Esophagus squamous epithelium (tissue), 5 donors: ENCODE measurements around the gene CDH13. TPM values are rescaled to one million over a fixed set of nuclear protein-coding genes. Genes with fewer than 3 reads are reported as not detected.

Source experiments
- DNase-seq: peaks from one replicate; lab custom pipeline; 2025; lab: John Stamatoyannopoulos, UW
- H3K27ac ChIP-seq, 4 donors: fragments of 200-600 bp; sonication (generic); one replicate each; pipeline ENCODE4 v1.5.1; 2016 to 2019; ENCODE audit warnings: mild to moderate bottlenecking in 1 of 4
- H3K27me3 ChIP-seq, 4 donors: fragments of 200-600 bp; sonication (generic); 1 replicate in 3 of 4; 2 replicates in 1 of 4; pipeline versions ENCODE4 v1.5.1 to v1.6.0; 2017 to 2021; ENCODE audit warnings: antibody characterized with exemption in 1 of 4
- H3K36me3 ChIP-seq, 3 donors: fragments of 200-600 bp; sonication (generic); one replicate each; pipeline ENCODE4 v1.5.1; 2016 to 2019
- H3K4me1 ChIP-seq, 3 donors: fragments of 200-600 bp; sonication (generic); one replicate each; pipeline ENCODE4 v1.5.1; 2017 to 2019
- H3K4me3 ChIP-seq, 4 donors: fragments of 200-600 bp; sonication (generic); 1 replicate in 3 of 4; 2 replicates in 1 of 4; pipeline ENCODE4 v1.5.1; 2016 to 2019; ENCODE audit warnings: mild to moderate bottlenecking in 2 of 4, moderate library complexity in 1 of 4
- H3K9me3 ChIP-seq, 3 donors: fragments of 200-600 bp; sonication (generic); one replicate each; pipeline ENCODE4 v1.5.1; 2016 to 2019
- POLR2A ChIP-seq, 4 donors: fragments of 450-650 bp; IDR thresholded peaks; one replicate each; pipeline ENCODE4 v1.6.1; 2017; ENCODE audit warnings: antibody characterized with exemption in 4 of 4, mild to moderate bottlenecking in 4 of 4, moderate library complexity in 3 of 4
- WGBS, 2 donors: methylation state at CpG; one replicate each; pipeline ENCODE4 v1.1.5; 2018; 5-methylcytosine and 5-hydroxymethylcytosine counted together
- intact Hi-C: fragments of 100-400 bp; cut with DNase I; formaldehyde crosslinking; loops from one replicate; pipeline ENCODE4 v1.15.0; 2022
- total RNA-seq, 4 donors: library from RNA; depleted of rRNA; stranded (reverse); fragments of >200 nt; gene quantifications; one replicate each; pipeline ENCODE4 v1.1.0, GENCODE V29; 2016
- TF ChIP-seq, protein P1 (sequence below), 6 experiments: fragments of 450-650 bp in 4 of 6; fragments of 200-600 bp in 2 of 6; sonication (generic) in 2 of 6; IDR thresholded peaks; one replicate each; pipeline ENCODE4 v1.5.1; 2016 to 2019; ENCODE audit warnings: antibody characterized with exemption in 6 of 6, mild to moderate bottlenecking in 4 of 6, moderate library complexity in 4 of 6
- donor health status: DM: yes; HTN: yes; CAD: no.

Gene CDH13
- total RNA-seq, 4 donors from 2014 or later, result 6.9 to 31.9 (median 21.1) TPM

DNA sequence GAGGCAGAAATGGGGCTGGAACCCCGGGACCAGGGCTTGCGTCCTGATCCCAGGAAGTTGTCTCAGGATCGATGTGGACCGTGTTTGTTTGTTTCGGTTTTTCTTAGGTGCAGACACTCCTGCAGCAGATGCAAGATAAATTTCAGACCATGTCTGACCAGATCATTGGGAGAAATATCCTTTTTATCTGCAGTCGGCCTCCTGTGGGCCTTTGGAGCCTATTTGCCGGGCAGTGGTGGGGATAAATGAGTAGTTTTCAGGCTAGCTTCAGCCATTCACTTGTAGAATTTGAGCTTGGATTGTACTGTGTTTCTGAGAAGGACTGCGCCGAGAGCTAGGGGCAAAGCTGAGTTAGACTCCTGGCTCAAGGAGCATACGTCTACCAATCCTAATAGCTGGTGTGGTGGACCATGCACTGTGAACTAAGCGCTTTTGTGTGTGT is 1181.8 kb downstream of the CDH13 start:
- Histone ChIP-seq H3K4me1 (peaks cover 31 to 57% (median 36%) of the 10 kb centered on the region in 3 donors), H3K27me3 (no peaks in the 10 kb centered on the region), H3K4me3 (peak overlapping the region; percentile 80 to 98 (median 94)), H3K36me3 (peaks cover 0 to 34% (median 0%) of the 10 kb centered on the region in 3 donors), H3K9me3 (no peaks in the 10 kb centered on the region), H3K27ac (peak overlapping the region; percentile 89 to 95 (median 92))
- intact Hi-C loops, result no loop called here
- DNase-seq, result no peak
- 3 to 15% methylated on average over 10 of the region's 11 CpGs for WGBS, 2 donors
- TF ChIP-seq, protein P1, sequence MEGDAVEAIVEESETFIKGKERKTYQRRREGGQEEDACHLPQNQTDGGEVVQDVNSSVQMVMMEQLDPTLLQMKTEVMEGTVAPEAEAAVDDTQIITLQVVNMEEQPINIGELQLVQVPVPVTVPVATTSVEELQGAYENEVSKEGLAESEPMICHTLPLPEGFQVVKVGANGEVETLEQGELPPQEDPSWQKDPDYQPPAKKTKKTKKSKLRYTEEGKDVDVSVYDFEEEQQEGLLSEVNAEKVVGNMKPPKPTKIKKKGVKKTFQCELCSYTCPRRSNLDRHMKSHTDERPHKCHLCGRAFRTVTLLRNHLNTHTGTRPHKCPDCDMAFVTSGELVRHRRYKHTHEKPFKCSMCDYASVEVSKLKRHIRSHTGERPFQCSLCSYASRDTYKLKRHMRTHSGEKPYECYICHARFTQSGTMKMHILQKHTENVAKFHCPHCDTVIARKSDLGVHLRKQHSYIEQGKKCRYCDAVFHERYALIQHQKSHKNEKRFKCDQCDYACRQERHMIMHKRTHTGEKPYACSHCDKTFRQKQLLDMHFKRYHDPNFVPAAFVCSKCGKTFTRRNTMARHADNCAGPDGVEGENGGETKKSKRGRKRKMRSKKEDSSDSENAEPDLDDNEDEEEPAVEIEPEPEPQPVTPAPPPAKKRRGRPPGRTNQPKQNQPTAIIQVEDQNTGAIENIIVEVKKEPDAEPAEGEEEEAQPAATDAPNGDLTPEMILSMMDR (IDR thresholded peaks at IDR 0.05), result no peak
- TF ChIP-seq POLR2A (IDR thresholded peaks at IDR 0.05), result no peak

DNA sequence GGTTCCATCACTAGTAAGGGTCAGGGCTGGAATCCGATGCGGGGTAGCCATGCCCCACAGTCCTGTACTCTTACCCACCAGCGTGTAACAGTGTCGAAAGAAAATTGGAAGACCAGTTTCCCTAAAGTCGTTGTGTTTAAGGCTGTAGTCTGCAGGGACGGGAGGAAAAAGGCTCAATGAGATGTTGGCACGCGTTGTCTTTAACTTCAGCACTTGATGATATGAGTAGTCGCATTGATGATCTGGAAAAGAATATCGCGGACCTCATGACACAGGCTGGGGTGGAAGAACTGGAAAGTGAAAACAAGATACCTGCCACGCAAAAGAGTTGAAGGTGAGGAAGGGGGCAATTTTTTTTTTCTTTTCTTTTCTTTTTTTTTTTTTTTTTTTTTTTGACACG is 1182.3 kb downstream of the CDH13 start:
- DNase-seq, result no peak
- intact Hi-C loops, result no loop called here
- H3K4me1 ChIP-seq, result peaks cover 36 to 58% (median 41%) of the 10 kb centered on the region in 3 donors
- WGBS, 2 donors, result 81 to 84% methylated on average over 13 of the region's 13 CpGs
- no peaks in the 10 kb centered on the region for H3K27me3 ChIP-seq
- no peak for TF ChIP-seq POLR2A (IDR thresholded peaks at IDR 0.05)
- TF ChIP-seq, protein P1 (IDR thresholded peaks at IDR 0.05), result no peak
- H3K36me3 ChIP-seq, result peaks cover 0 to 34% (median 0%) of the 10 kb centered on the region in 3 donors
- peak overlapping the region; percentile 89 to 95 (median 92) for H3K27ac ChIP-seq
- peak overlapping the region; percentile 80 to 98 (median 94) for H3K4me3 ChIP-seq
- no peaks in the 10 kb centered on the region for H3K9me3 ChIP-seq

DNA sequence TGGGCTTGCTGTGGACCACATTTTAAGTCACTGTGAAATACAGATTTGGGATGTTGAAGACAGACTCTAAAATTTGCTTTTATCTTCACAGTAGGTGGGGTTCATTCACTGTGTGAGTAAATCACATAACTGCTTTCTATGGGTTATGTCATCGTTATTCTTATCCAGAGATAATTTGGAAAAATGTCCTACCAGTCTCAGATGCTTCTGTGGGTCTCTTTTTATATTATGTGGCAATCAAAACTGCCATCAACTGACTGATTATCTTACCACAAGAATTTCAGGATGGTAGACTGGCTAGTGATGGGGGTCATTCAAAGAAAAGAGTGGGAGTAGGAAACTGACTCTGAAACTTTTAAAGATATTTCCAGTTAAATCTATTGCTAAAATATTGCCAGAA is 1184.1 kb downstream of the CDH13 start:
- no peaks in the 10 kb centered on the region for H3K27me3 ChIP-seq
- no peak overlapping the region for H3K4me3 ChIP-seq
- DNase-seq, result no peak
- peaks cover 0 to 34% (median 0%) of the 10 kb centered on the region in 3 donors for H3K36me3 ChIP-seq
- H3K9me3 ChIP-seq, result no peaks in the 10 kb centered on the region
- 89 to 93% methylated on average over 1 of the region's 1 CpG for WGBS, 2 donors
- H3K27ac ChIP-seq, result peak overlapping the region in 2 of 4 donors; percentile 23 to 55
- TF ChIP-seq, protein P1 (IDR thresholded peaks at IDR 0.05), result no peak
- TF ChIP-seq POLR2A (IDR thresholded peaks at IDR 0.05), result no peak
- intact Hi-C loops, result no loop called here
- H3K4me1 ChIP-seq, result peaks cover 40 to 61% (median 47%) of the 10 kb centered on the region in 3 donors

DNA sequence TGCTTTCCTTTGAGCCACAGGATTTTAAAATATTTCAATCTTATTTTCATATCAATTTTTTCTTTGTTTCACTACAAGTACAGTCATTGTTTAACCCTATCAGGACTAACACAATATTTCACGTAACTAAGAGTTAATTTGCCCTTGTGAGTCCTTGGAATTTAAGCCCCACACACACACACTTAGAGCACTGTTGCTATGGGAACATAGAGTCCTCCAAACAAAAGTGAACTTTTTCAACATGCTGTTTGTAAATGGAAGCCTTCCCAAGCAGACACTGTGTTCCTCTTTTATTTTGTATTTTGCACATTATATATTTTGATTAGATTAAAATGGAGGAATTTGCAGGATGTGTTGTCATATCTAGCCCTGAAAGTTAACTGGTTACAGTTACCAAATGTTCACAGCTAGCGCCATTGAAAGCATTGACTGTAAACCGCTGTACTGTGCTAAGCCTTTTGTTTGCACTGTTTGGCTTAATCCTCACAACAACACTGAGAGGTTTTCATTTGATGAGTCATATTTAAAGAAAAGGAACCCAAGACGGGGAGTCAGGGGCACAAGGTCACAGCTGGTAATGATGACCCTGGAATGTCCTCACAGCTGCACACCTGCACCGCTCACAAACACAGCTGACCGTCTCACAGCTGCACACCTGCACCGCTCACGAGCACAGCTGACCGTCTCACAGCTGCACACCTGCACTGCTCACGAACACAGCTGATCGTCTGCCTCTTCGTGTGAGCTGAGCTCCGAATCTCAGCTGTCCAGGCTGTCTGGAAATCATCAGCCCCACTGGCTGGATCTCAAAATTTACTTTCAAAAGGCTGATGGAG is 1187.3 kb downstream of the CDH13 start:
- Histone ChIP-seq H3K4me1 (peaks cover 25 to 48% (median 36%) of the 10 kb centered on the region in 3 donors), H3K27ac (peak overlapping the region in 2 of 4 donors; percentile 55 to 57), H3K27me3 (no peaks in the 10 kb centered on the region), H3K36me3 (peaks cover 0 to 34% (median 0%) of the 10 kb centered on the region in 3 donors), H3K9me3 (no peaks in the 10 kb centered on the region), H3K4me3 (peak overlapping the region in 1 of 4 donors; percentile 8)
- 22 to 30% methylated on average over 10 to 11 of the region's 13 CpGs for WGBS, 2 donors
- TF ChIP-seq, protein P1 (IDR thresholded peaks at IDR 0.05), result no peak
- no peak for TF ChIP-seq POLR2A (IDR thresholded peaks at IDR 0.05)
- no peak for DNase-seq
- intact Hi-C loops, result no loop called here

DNA sequence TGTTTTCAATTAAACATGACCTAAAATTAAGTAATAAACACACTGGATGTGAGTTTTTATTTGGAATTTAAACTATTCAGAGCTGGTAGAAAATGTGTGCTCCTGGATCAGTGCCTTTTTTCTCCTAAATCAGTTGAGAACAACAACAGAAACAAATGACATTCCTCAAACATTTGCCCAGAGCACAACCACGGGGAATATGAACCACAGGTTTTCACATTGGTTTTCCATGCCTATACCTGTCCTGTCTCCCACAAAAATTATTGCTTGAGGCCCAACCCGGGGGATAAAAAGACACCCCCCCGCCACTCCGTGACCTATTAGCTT is 1187.9 kb downstream of the CDH13 start:
- Histone ChIP-seq H3K36me3 (peaks cover 0 to 33% (median 0%) of the 10 kb centered on the region in 3 donors), H3K4me1 (peaks cover 21 to 42% (median 30%) of the 10 kb centered on the region in 3 donors), H3K27me3 (no peaks in the 10 kb centered on the region), H3K9me3 (no peaks in the 10 kb centered on the region), H3K4me3 (peak overlapping the region in 1 of 4 donors; percentile 8), H3K27ac (peak overlapping the region in 2 of 4 donors; percentile 55 to 57)
- WGBS, 2 donors, result 55 to 59% methylated on average over 4 of the region's 4 CpGs
- intact Hi-C loops, result no loop called here
- no peak for TF ChIP-seq POLR2A (IDR thresholded peaks at IDR 0.05)
- TF ChIP-seq, protein P1 (IDR thresholded peaks at IDR 0.05), result no peak
- no peak for DNase-seq
